ENCODE measurements around the gene LBX2.

DNA sequence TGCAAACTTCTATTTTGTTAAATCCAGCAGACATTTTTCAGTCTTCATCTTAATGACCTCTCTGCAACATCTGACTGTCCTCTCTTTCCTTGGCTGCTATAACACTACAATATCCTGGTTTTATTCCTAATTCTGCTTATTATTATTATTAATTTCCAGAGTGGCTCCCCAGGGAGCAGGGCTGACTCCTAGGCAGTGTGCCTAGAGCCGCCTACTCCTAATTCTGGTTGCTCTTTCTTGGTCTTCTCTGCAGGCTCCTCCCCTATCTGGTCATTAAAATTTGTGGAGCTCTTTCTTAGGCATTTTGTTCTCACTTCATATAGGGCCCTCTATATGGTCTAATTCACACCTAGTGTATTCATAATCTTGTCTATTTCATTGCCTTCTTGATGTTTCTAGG, 43.6 kb upstream of the LBX2 start:
- TF ChIP-seq, protein P1, sequence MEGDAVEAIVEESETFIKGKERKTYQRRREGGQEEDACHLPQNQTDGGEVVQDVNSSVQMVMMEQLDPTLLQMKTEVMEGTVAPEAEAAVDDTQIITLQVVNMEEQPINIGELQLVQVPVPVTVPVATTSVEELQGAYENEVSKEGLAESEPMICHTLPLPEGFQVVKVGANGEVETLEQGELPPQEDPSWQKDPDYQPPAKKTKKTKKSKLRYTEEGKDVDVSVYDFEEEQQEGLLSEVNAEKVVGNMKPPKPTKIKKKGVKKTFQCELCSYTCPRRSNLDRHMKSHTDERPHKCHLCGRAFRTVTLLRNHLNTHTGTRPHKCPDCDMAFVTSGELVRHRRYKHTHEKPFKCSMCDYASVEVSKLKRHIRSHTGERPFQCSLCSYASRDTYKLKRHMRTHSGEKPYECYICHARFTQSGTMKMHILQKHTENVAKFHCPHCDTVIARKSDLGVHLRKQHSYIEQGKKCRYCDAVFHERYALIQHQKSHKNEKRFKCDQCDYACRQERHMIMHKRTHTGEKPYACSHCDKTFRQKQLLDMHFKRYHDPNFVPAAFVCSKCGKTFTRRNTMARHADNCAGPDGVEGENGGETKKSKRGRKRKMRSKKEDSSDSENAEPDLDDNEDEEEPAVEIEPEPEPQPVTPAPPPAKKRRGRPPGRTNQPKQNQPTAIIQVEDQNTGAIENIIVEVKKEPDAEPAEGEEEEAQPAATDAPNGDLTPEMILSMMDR (optimal IDR thresholded peaks at IDR 0.05 in 1 of 3, IDR thresholded peaks at IDR 0.05 in 1 of 3, conservative IDR thresholded peaks at IDR 0.05 in 1 of 3; ENCODE audit: extremely low read depth in 1 of 3, insufficient read depth in 2 of 3, low read length in 3 of 3): no peak
- no peak for TF ChIP-seq EZH2 (IDR thresholded peaks at IDR 0.05; ENCODE audit: low read length)

Data from keratinocyte (primary cell).